ENCODE results near the gene UTP14C. TPM values are rescaled to one million over a fixed set of nuclear protein-coding genes. Genes with fewer than 3 reads are reported as not detected.
A peak's percentile ranks its signal among the peaks of the same experiment; 100 is the strongest.

UTP14C gene
- total and polyA plus RNA-seq, 2 of the 13 experiments (the other 11 are each of a cell fraction or from before 2014, with no cell fraction given), result 8.8 to 12.2 TPM

- no peak for TF ChIP-seq ZKSCAN5 (CRISPR knock-in tag; IDR thresholded peaks at IDR 0.05)
- TF ChIP-seq ZNF766 (CRISPR knock-in tag; IDR thresholded peaks at IDR 0.05; ENCODE audit: borderline replicate concordance), result no peak
- TF ChIP-seq ZMYM2 (CRISPR knock-in tag; IDR thresholded peaks at IDR 0.05), result no peak
- TF ChIP-seq RFXANK (CRISPR knock-in tag; IDR thresholded peaks at IDR 0.05), result no peak
- TF ChIP-seq SALL2 (CRISPR knock-in tag; IDR thresholded peaks at IDR 0.05), result 0 out of 2 replicates have a peak, but pooled peaks have one; percentile 42
- no peak for TF ChIP-seq ZNF879 (CRISPR knock-in tag; IDR thresholded peaks at IDR 0.05)
- no peak for TF ChIP-seq RNF219 (CRISPR knock-in tag; IDR thresholded peaks at IDR 0.05)
- TF ChIP-seq PHF20 (CRISPR knock-in tag; IDR thresholded peaks at IDR 0.05), result no peak
- TF ChIP-seq ZNF264 (CRISPR knock-in tag; IDR thresholded peaks at IDR 0.05), result no peak
- TF ChIP-seq ZFP37 (CRISPR knock-in tag; IDR thresholded peaks at IDR 0.05; ENCODE audit: borderline replicate concordance), result no peak
- no peak for TF ChIP-seq ZBTB10 (CRISPR knock-in tag; IDR thresholded peaks at IDR 0.05; ENCODE audit: borderline replicate concordance)
- no peak for TF ChIP-seq NONO (IDR thresholded peaks at IDR 0.05)
- TF ChIP-seq NONO (CRISPR knock-in tag; conservative IDR thresholded peaks at IDR 0.05), result no peak
- no peak for TF ChIP-seq GABPB1 (CRISPR knock-in tag; IDR thresholded peaks at IDR 0.05)
- TF ChIP-seq ZNF484 (CRISPR knock-in tag; IDR thresholded peaks at IDR 0.05; ENCODE audit: borderline replicate concordance, low read depth), result no peak
- TF ChIP-seq ZNF747 (CRISPR knock-in tag; IDR thresholded peaks at IDR 0.05; ENCODE audit: borderline replicate concordance), result no peak
- no peak for TF ChIP-seq HMGXB4 (CRISPR knock-in tag; IDR thresholded peaks at IDR 0.05; ENCODE audit: borderline replicate concordance in 1 of 2, low read depth in 1 of 2)
- peak; percentile 54; the same call in 1 of the 2 replicates for TF ChIP-seq THYN1 (CRISPR knock-in tag; IDR thresholded peaks at IDR 0.05; ENCODE audit: borderline replicate concordance, low read depth)
- TF ChIP-seq ZNF713 (CRISPR knock-in tag; IDR thresholded peaks at IDR 0.05), result no peak
- no peak for TF ChIP-seq SMAD1 (CRISPR knock-in tag; IDR thresholded peaks at IDR 0.05; ENCODE audit: borderline replicate concordance, low read depth)
- 0 out of 2 replicates have a peak, but pooled peaks have one; percentile 41 for TF ChIP-seq ARNTL (CRISPR knock-in tag; IDR thresholded peaks at IDR 0.05)
- TF ChIP-seq TCF12 (IDR thresholded peaks at IDR 0.05), result no peak
- no peak for TF ChIP-seq TCF12 (CRISPR knock-in tag; IDR thresholded peaks at IDR 0.05)
- no peak for TF ChIP-seq ZNF292 (CRISPR knock-in tag; IDR thresholded peaks at IDR 0.05; ENCODE audit: borderline replicate concordance, low read depth)
- TF ChIP-seq SAP130 (CRISPR knock-in tag; IDR thresholded peaks at IDR 0.05; ENCODE audit: low read depth), result no peak
Observed at GRCh38 chr13:52026246-52026626, 1.7 kb downstream of the UTP14C start (continued).
